ENCODE results near the gene COL18A1.
"Not testable (repeated sequence)": the region's sequence is repeated elsewhere in the genome, so short reads cannot be mapped to it uniquely, and the experiment has no call there.

The COL18A1 gene

GRCh38 chr21:45358711-45359310, 46.2 kb upstream of the COL18A1 start:
- no peak for DNase-seq (ENCODE audit: low spot score)
- H3K27ac ChIP-seq = no peak overlapping the region
- CTCF ChIA-PET = no interaction called here
- POLR2A ChIA-PET (ENCODE audit: low non-redundant PET) = no interaction called here
- TF ChIP-seq, protein P1, sequence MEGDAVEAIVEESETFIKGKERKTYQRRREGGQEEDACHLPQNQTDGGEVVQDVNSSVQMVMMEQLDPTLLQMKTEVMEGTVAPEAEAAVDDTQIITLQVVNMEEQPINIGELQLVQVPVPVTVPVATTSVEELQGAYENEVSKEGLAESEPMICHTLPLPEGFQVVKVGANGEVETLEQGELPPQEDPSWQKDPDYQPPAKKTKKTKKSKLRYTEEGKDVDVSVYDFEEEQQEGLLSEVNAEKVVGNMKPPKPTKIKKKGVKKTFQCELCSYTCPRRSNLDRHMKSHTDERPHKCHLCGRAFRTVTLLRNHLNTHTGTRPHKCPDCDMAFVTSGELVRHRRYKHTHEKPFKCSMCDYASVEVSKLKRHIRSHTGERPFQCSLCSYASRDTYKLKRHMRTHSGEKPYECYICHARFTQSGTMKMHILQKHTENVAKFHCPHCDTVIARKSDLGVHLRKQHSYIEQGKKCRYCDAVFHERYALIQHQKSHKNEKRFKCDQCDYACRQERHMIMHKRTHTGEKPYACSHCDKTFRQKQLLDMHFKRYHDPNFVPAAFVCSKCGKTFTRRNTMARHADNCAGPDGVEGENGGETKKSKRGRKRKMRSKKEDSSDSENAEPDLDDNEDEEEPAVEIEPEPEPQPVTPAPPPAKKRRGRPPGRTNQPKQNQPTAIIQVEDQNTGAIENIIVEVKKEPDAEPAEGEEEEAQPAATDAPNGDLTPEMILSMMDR (conservative IDR thresholded peaks at IDR 0.05; ENCODE audit: low read depth) = no peak

- no peak for DNase-seq (ENCODE audit: low spot score)
- H3K27ac ChIP-seq = no peak overlapping the region
- TF ChIP-seq, protein P1 (conservative IDR thresholded peaks at IDR 0.05; ENCODE audit: low read depth) = no peak
- CTCF ChIA-PET = no interaction called here
- POLR2A ChIA-PET (ENCODE audit: low non-redundant PET) = no interaction called here
Measured at GRCh38 chr21:45359451-45360217, 45.3 kb upstream of the COL18A1 start.

DNA sequence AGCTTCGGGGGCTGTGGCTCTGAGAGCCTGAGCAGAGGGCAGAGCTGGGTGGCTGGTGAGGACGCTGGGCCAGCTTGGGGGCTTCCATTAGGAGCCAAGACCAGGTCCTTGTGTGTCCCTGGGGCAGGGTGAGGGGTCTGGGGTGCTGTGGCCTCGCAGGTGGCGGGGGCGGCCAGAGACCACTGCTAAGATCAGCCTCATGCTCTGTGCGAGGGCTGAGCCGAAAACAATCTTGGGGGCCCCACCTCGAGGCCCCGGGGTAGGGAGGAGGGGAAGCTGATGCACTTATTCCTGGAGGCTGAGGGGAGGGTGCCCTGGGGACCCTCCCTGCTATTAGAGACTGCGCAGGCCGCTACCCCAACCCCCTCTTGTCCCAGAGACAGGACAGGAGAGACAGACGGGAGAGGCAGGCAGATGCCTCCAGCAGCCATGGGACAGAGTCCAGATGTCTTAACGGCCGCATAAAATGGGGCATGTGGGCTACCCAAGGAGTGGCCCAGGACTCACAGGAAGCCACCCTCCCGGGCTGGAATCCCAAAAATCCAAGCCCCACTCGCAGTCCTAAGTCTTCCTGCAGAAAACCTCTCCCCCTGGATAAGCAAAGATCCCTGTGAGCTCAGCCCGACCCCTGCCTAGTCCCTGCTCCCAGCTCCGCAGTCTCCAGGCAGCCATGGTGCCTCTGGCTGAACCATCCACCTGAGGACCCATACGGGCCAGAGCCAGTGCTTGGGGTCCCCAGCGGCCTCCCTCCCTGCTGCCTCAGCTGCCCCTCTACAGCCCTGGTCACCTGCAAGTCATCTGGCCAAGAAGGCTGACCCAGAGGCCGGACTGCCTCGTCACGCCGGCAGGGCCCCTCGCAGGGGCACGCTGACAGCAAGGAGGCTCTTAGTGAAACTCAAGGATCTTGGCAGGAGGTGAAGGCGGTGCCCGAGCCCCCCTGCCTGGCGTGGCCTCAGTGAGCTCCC, 43.6 kb upstream of the COL18A1 start:
- no peak for DNase-seq (ENCODE audit: low spot score)
- H3K27ac ChIP-seq = no peak overlapping the region; the same call in none of the 2 replicates
- TF ChIP-seq, protein P1 (conservative IDR thresholded peaks at IDR 0.05; ENCODE audit: low read depth) = no peak
- ChIA-PET CTCF (interaction anchor here (1.1 kb wide), 2 partner anchors 69 to 78 kb away, joined by 3 to 4 read pairs; no protein-coding TSS in a partner anchor), POLR2A (ENCODE audit: low non-redundant PET) (no interaction called here)

GRCh38 chr21:45362077-45362747, 42.8 kb upstream of the COL18A1 start:
- POLR2A ChIA-PET (ENCODE audit: low non-redundant PET) = no interaction called here
- TF ChIP-seq, protein P1 (conservative IDR thresholded peaks at IDR 0.05; ENCODE audit: low read depth) = no peak
- CTCF ChIA-PET = interaction anchor here (0.6 to 1.1 kb wide), 2 partner anchors 53 to 70 kb away, joined by 3 to 4 read pairs; no protein-coding TSS in a partner anchor
- no peak overlapping the region; the same call in 1 of the 2 replicates for H3K27ac ChIP-seq
- no peak for DNase-seq (ENCODE audit: low spot score)

DNA sequence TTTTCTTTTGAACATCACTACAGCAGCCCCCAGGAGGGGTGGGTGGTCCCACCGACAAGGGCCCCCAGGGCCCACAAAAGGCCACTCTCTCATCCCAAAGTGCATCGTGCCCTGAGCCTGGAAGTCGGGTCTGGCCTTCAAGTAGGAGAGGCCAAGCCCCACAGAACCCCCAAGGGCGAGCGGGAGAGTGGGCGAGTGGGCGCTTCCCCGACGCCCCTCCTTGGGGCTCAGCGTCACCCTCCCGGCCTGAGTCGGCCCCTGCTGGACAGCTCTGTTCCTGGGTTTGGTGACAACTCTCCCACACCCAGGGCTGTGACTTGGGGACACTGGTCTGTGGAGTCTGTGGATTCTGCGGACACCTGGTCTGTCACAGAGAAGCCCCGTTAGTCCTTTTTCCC, 42.2 kb upstream of the COL18A1 start:
- TF ChIP-seq, protein P1 (conservative IDR thresholded peaks at IDR 0.05; ENCODE audit: low read depth) = no peak
- peak overlapping the region; percentile 98 for H3K27ac ChIP-seq
- CTCF ChIA-PET = interaction anchor here (0.6 kb wide), 1 partner anchor 54 kb away, joined by 3 read pairs; no protein-coding TSS in a partner anchor
- POLR2A ChIA-PET (ENCODE audit: low non-redundant PET) = no interaction called here
- DNase-seq (ENCODE audit: low spot score) = no peak

GRCh38 chr21:45363272-45363671, 41.7 kb upstream of the COL18A1 start:
- DNase-seq (ENCODE audit: low spot score); CTCF ChIA-PET; POLR2A ChIA-PET (ENCODE audit: low non-redundant PET): not testable (repeated sequence)
- H3K27ac ChIP-seq = peak overlapping the region; percentile 98

Data from RWPE1 (cell line).